Astrocyte (in vitro differentiated cells and primary cell): ENCODE results near the gene CEP350. TPM values are rescaled to one million over a fixed set of nuclear protein-coding genes. Genes with fewer than 3 reads are reported as not detected.

Source experiments
- DNase-seq: peaks from one replicate; pipeline ENCODE4 v3.0.0-alpha.2; 2010; ENCODE audit warnings: low read depth
- FAIRE-seq: peaks from 2 replicates; lab custom pipeline; 2011; peaks lifted over from hg19 to GRCh38; lab: Jason Lieb, UNC
- H2AFZ ChIP-seq: 2 replicates; pipeline ENCODE4 v1.6.0; 2012; ENCODE audit warnings: low read depth, low read length, inconsistent platforms
- H3K27ac ChIP-seq: 2 replicates; pipeline ENCODE4 v1.5.1; 2011; ENCODE audit warnings: low read depth, low read length, inconsistent platforms
- H3K27me3 ChIP-seq: 2 replicates; pipeline ENCODE4 v1.6.0; 2011; ENCODE audit warnings: low read length, inconsistent platforms; ENCODE audit not compliant: insufficient read depth
- H3K36me3 ChIP-seq: 2 replicates; pipeline ENCODE4 v1.5.1; 2011; ENCODE audit warnings: low read length, inconsistent platforms; ENCODE audit not compliant: insufficient read depth
- H3K4me1 ChIP-seq: 2 replicates; pipeline ENCODE4 v1.5.1; 2011; ENCODE audit warnings: low read length, inconsistent platforms; ENCODE audit not compliant: insufficient read depth
- H3K4me2 ChIP-seq: 2 replicates; pipeline ENCODE4 v1.6.0; 2012; ENCODE audit warnings: low read length, inconsistent platforms
- H3K4me3 ChIP-seq: 2 replicates; pipeline ENCODE4 v1.5.1; 2011; ENCODE audit warnings: low read depth, mild to moderate bottlenecking, low read length, inconsistent platforms; ENCODE audit not compliant: insufficient read depth
- H3K79me2 ChIP-seq: 2 replicates; pipeline ENCODE4 v1.6.0; 2012; ENCODE audit warnings: mild to moderate bottlenecking, low read length, inconsistent platforms; ENCODE audit not compliant: insufficient read depth
- H3K9ac ChIP-seq: 2 replicates; pipeline ENCODE4 v1.6.0; 2012; ENCODE audit warnings: mild to moderate bottlenecking, low read length, inconsistent platforms
- H3K9me3 ChIP-seq: 2 replicates; pipeline ENCODE4 v1.5.1; 2012; ENCODE audit warnings: low read depth, mild to moderate bottlenecking, low read length, inconsistent platforms; ENCODE audit not compliant: insufficient read depth
- H4K20me1 ChIP-seq: 2 replicates; pipeline ENCODE4 v1.6.0; 2012; ENCODE audit warnings: low read length, inconsistent platforms; ENCODE audit not compliant: insufficient read depth
- H3K27ac Mint-ChIP-seq: one replicate; pipeline ENCODE4 v1.8.0; 2021; ENCODE audit warnings: mild to moderate bottlenecking, mixed read lengths; ENCODE audit not compliant: unreplicated experiment
- H3K27me3 Mint-ChIP-seq: one replicate; pipeline ENCODE4 v1.8.0; 2021; ENCODE audit warnings: low read depth, mixed read lengths; ENCODE audit not compliant: unreplicated experiment
- H3K36me3 Mint-ChIP-seq: one replicate; pipeline ENCODE4 v1.8.0; 2021; ENCODE audit warnings: low read depth, mixed read lengths; ENCODE audit not compliant: unreplicated experiment
- H3K4me1 Mint-ChIP-seq: one replicate; pipeline ENCODE4 v1.8.0; 2021; ENCODE audit warnings: low read depth, mixed read lengths; ENCODE audit not compliant: unreplicated experiment
- H3K4me3 Mint-ChIP-seq: one replicate; pipeline ENCODE4 v1.8.0; 2021; ENCODE audit warnings: mild to moderate bottlenecking, moderate library complexity, mixed read lengths; ENCODE audit not compliant: unreplicated experiment
- H3K9me3 Mint-ChIP-seq: one replicate; pipeline ENCODE4 v1.8.0; 2021; ENCODE audit warnings: mild to moderate bottlenecking, mixed read lengths; ENCODE audit not compliant: unreplicated experiment
- CTCF ChIP-seq: IDR thresholded peaks from 2 replicates; pipeline ENCODE4 v1.5.1; 2011; ENCODE audit warnings: low read depth, mild to moderate bottlenecking, inconsistent platforms, low read length, moderate library complexity; ENCODE audit not compliant: insufficient read depth
- EZH2 ChIP-seq: IDR thresholded peaks from 2 replicates; pipeline ENCODE4 v1.6.1; 2012; ENCODE audit warnings: mild to moderate bottlenecking, low read length, inconsistent platforms; ENCODE audit not compliant: insufficient read depth
- total RNA-seq: library from RNA; stranded (reverse); gene quantifications from 2 replicates; pipeline ENCODE4 v1.2.1, GENCODE V29; 2021

The CEP350 gene
- total RNA-seq, 1 donor from 2014 or later: 29.2 TPM

GRCh38 chr1:180163041-180163440, 208.4 kb downstream of the CEP350 start:
- Histone ChIP-seq H2AFZ (no peak overlapping the region), H3K4me3 (no peak overlapping the region), H3K4me2 (no peak overlapping the region), H3K27ac (no peak overlapping the region), H3K79me2 (peaks cover 96% of the 10 kb centered on the region), H3K4me1 (peaks cover 3% of the 10 kb centered on the region), H3K36me3 (peaks cover 5% of the 10 kb centered on the region), H3K9ac (no peak overlapping the region), H3K27me3 (no peaks in the 10 kb centered on the region), H3K9me3 (no peaks in the 10 kb centered on the region), H4K20me1 (peaks cover 84% of the 10 kb centered on the region)
- peaks cover 8% of the 10 kb centered on the region for H3K36me3 Mint-ChIP-seq
- DNase-seq (no peak), FAIRE-seq (no peak)
- peaks cover 2% of the 10 kb centered on the region for H3K4me1 Mint-ChIP-seq
- no peaks in the 10 kb centered on the region for H3K27me3 Mint-ChIP-seq
- TF ChIP-seq CTCF (no peak), EZH2 (no peak)
- no peaks in the 10 kb centered on the region for H3K9me3 Mint-ChIP-seq
- no peak overlapping the region for H3K27ac Mint-ChIP-seq
- no peak overlapping the region for H3K4me3 Mint-ChIP-seq

Other genes starting within 250 kb of the CEP350 start
- gene FAM163A, start 211.5 kb upstream of the CEP350 start, total RNA-seq: not detected in 2 replicates
- 128 and 141 TPM in 2 replicates for gene TOR1AIP2, start 77.0 kb upstream of the CEP350 start, total RNA-seq
- gene TOR1AIP1, start 72.5 kb upstream of the CEP350 start, total RNA-seq: 37.4 and 39.6 TPM in 2 replicates
- gene QSOX1, start 200.1 kb downstream of the CEP350 start, total RNA-seq: 156 and 184 TPM in 2 replicates